Middle frontal gyrus (tissue), 1 donor: Measurements from ENCODE around the gene CAMSAP1.

Experiments used
- DNase-seq: peaks from one replicate; pipeline ENCODE4 v3.0.0-alpha.2; 2015; ENCODE audit warnings: low spot score; ENCODE audit errors: extremely low spot score

Gene CAMSAP1

DNA sequence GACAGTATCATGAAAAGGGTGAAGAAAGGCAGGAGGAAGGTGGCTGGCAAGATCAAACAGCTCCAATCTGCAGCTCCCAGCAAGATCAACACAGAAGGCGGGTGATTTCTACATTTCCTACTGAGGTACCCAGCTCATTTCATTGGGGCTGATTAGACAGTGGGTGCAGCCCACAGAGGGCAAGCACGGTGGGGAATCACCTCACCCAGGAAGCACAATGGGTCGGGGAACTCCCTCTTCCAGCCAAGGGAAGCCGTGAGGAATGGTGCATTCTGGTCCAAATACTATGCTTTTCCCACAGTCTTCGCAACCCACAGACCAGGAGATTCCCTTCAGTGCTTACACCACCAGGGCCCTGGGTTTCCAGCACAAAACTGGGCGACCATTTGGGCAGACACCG lies 66.8 kb downstream of the CAMSAP1 start:
- no peak for DNase-seq

DNA sequence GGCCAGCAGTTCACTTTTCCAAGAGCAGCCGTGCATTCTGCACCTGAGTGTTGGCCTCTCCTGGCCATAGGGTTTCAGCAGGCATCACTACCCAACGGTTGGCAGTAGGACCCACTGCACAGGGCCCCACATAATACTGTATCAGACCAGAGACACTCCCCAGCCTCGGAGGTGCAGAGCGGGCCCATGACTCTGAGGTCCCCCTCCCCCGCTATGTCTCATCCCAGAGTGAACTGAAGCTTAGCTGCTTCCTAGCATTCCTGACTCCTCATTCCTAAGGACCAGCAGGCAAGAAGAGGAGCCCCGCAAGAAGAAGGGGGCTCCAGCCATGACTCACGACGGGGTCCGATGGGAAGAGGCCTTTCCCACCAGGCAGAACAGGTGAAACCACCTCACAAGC lies 67.2 kb downstream of the CAMSAP1 start:
- no peak for DNase-seq

DNA sequence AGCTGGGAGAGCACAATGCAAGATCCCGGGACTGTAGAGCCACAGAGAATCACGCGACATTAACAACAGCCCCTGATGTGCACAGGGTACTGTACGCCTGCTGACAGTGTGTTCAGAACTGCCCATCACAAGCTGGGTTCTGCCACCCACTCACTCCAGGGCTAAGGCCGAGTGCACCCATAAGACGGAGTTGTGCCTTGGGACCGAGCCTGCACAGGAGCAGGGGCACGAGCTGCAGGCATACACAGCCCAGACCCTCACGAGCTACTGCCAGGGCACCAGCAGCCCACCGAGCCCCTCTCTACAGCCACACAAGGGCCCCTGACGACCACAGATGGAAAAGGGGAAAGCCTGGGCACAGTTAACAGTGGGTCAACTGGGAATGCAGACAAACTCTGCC lies 67.8 kb downstream of the CAMSAP1 start:
- no peak for DNase-seq

DNA sequence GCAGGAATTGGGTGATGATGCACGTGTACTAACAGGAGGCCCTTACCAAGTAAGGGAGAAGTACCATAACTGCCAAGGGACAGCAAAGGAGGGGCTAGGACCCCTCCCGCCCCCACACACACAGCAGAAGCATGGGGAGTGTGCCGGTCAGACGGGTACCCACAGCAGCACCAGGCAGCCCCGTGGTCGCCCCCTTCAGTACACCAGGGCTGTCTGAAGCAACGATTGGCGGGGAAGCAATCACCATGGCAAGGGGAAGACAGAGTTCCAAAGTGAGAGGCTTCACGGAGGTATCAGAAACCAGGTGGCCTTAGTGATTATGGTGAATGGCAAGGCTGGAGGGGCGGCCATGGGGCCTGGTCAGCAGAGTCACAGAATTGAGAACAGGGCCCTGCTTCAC lies 72.2 kb downstream of the CAMSAP1 start:
- DNase-seq, result no peak

DNA sequence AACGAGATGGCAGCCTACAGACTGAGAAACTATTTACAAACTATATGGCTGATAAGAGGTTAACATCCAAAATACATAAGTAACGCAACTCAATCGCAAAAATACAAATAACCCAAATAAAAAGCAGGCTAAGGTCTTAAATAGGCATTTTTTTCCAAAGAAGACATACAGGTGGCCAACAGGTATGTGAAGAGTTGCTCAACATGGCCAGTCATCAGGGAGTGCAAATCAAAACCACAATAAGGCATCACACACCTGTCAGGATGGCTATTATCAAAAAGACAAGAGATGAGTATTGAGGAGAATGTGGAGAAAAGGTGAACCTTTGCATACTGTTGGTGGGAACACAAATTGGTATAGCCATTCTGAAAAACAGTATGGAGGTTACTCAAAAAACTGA lies 73.5 kb downstream of the CAMSAP1 start:
- DNase-seq, result no peak

DNA sequence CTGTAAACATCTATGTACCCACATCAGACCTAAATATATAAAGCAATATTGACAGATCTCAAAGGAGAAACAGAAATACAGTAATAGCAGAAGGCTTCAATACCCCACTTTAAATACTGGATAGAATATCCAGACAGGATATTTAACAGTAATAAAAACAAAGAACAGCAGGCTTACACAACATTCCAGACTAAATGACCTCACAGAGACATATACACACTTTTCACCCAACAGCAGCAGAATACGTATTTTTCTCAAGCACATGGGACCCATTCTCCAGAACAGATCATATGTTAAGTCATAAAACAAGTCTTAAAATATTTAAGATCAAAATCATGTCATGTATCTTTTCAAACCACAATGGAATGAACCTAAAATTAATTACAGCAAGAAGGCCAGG lies 76.8 kb downstream of the CAMSAP1 start:
- DNase-seq, result no peak

DNA sequence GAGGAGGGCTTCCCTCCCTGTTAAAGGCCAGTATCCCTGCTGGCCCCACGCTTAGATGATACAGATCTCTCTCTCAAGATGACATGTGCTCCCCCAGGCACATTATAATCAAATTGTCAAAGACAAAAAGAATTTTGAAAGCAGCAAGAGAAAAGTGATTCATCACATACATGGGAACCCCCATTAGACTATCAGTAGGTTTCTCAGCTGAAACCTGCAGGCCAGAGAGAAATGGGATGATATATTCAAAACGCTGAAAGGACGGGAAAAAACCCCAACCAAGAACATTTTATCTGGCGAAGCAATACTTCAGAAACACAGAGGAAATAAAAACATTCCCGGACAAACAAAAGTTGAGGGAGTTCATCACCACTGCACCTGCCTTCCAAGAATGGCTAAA lies 78.7 kb downstream of the CAMSAP1 start:
- no peak for DNase-seq

DNA sequence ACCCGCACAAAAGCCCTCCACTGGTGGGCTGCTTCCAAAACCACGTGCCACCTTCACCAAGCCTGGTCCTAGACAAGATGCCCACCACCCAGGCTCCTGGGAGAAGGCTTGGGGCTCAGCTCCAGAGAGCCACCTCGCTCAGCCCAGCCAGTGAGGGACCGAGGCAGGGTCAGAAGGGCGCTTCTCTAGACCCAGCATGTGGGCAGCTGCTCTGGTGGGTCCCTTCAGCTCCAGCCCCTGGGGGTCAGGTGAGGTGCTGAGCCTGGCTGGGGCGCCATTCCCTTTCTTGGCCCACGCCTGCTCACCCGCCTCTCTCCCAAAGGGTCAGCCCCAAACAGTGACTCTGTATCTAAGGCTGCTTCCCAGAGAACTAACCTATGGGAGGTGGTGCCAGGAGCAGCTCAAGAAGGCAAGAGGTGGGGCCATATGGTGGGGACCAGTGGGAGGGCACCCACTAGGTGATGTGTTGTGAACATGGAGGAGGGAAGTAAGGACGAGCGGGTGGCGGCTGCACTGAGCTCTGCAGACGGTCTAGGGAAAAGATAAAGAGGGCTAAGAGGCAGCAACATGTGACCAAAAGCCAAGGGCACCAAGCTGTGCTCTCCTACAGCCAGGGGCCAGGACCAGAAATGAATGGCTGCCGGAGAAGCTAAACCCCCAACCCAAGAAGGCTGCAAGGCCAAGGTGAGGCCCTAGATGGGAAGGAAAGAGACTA lies 79.3 kb downstream of the CAMSAP1 start:
- no peak for DNase-seq

DNA sequence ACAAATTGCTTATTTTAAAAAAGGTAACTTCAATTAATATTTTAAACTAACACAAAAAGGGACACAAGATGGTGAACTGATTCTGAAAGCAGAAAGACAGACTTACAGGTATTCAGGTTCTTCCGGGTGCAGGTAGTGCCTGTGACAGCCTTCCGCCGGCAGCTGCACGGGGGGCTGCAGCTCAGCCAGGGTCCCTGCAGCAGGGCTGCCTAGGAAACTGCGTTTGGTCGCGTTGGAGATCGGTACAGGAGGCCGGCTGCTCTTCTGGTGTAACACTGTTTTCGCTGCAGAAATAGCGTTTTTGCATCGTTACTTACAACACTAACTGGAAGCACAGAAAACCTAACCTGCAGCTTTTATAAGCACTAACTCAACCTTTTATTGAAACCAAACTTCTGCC lies 80.0 kb downstream of the CAMSAP1 start:
- no peak for DNase-seq

DNA sequence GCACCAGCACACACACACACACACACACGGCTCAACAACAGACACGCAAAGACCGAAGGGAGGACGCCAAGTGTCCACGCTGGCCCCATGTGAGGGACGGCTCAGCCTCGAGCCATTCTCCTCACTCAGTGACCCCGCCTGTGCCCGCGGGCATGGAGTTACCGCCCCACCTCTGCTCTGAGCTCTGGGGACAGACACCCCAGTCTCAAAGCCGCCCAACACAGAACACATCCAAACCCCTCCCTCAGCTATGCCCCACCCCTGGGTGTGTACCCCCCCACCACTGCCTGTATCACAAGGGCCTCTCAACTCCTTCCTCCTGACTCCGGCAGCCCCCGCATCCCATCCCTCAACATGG lies 81.2 kb downstream of the CAMSAP1 start:
- DNase-seq, result no peak

DNA sequence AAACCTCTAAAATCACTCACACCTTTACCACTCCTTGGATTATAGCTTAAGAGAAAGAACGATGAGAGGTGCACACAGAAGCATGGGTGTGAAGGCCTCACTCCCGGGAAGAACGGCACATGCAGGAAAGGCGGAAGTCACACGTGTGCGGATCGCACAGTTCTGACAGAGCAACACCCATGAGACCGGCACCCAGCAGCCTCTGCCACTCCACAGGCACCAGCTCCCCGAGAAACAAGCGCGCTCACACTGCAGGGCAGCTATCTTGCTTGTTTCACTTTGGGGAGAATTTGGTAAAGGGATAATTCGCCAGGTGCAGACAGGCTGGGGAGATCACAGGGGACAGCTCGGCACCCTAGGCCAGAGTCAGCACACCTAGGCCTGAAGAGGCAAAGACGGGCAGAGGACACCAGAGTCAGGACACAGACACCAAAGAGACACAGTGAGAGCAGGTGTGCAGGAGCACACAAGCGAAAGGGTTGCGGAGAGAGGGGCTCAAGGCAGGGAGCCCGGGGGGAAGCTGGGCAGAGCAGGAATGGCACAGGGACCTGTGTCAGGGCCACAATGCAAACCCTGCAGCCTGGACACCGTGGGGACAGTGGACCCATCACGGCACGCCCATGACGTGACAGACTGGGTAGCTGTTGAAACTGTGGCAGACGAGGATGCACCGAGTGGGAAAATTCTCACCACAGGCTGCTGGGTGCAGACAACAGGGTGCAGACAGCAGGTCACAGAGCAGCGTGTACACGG lies 81.7 kb downstream of the CAMSAP1 start:
- no peak for DNase-seq

DNA sequence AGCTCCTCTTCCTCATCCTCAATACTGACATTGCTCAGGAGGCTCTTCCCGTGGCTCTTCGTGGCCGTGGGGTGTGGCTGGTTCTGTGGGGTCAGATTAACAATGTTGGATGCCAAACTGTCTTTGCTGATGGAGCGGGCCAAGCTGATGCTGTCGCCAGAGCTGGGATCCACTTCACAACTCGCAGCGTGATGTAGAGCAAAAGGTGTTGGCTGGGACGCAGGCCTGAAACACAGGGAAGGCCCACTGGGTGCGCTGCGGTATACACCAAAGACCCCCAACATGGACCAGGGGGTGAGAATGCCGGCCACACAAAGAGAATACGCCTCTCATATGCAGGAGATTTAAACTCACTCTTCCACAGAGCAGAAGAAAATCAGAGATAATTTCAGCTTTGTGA lies 84.3 kb downstream of the CAMSAP1 start:
- no peak for DNase-seq

DNA sequence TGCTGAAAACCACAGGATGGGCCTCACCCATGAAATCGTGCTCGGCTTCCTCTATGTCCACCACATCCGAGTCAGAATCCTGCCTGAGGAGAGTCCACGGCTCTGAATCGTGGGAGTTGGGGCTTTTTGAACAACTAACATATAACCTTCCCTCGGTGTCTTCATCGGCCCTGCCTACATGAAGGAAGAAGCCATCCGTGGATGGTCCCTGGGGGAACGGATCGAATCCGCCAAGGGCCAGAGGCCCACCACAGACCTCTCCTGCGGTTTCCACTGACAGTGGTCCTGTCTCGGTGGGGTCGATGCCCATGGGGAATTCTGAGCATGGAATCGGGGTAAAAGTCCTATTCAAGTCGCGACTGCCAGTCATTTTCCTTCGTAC lies 85.0 kb downstream of the CAMSAP1 start:
- no peak for DNase-seq

DNA sequence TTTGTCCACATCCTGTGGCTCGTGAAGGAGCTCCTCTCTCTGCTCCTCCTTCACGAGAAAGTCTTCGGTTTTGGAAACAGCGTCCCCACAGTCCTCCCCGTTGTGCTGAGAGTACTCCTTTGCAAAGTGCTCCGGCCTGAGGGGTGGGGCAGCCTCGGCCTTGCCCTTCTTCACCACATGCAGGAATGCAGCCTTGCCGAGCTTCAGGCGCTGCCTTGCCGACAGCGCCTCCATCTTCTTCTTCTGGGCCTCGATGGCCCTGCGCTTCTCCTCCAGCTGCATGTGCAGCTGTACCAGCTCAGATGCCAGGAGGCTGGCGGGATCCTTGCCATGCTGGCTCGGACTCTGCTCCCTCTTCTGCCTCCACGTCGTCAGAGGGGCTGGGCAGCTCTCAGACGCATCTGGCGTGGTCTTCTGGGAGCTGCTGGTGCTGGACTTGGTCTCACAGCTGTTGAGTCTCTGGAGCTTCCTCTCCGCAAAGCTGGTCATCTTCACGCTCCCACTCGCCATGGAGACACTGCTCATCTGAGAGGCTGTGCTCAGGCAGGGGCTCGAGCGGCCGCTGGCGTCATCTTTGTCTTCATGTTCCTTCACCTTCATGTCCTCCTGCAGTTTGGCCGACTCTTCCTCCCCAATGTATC lies 85.5 kb downstream of the CAMSAP1 start:
- DNase-seq, result no peak

DNA sequence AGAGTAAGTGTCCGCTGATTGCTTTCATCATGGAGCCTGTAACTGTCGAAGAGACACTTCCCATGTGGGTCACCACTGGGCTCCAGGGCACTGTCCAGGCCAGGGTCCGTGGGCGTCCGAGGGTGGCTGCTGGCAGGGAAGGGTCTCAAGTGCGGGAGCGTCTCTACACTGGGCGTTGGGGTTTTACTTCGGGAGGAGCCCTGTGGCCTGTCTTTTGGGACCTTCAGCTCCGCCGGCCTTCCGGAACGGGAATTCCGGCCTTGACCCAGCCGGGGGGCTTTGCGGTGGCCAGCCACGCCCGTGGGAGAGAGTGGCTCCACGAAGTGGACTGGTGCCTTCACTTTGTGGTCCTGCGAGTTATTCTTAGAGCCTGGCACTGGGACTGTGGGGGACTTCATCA lies 86.2 kb downstream of the CAMSAP1 start:
- no peak for DNase-seq

DNA sequence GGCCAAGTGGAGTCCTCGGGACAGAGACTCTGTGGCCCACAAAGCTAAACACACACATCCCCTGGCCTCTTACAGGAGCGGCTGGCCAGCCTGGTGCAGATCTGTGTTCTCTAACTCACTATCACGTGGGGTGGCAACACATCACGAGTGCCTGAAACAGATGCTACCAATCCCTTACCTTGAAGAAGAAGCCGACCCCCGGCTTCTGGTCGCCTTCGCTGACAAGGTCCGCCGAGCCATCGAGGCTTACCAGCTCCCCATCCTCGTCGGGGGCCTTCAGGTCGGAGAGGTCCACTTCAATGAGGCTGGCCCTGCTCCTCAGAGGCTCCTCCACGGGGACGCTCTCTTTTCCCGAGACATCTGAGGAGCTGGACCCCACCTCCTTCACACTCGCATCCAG lies 86.7 kb downstream of the CAMSAP1 start:
- DNase-seq, result no peak

DNA sequence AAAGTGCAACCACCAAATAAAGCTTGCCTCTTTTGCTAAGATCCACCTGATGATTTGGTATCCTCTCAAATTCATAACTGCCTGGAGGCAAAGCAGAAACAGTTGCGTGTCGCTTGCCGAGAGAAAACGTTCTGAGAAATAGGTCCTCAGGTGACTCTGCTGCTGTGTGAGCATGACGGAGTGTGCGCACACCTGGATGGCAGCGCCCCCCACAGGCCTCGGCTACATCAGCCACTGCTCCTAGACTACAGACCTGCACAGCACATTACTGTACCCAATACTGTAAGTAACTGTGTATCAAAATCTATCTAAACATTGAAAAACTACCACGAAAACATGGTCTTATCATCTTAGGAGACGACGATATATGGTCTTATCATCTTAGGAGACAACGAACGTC lies 87.4 kb downstream of the CAMSAP1 start:
- no peak for DNase-seq

DNA sequence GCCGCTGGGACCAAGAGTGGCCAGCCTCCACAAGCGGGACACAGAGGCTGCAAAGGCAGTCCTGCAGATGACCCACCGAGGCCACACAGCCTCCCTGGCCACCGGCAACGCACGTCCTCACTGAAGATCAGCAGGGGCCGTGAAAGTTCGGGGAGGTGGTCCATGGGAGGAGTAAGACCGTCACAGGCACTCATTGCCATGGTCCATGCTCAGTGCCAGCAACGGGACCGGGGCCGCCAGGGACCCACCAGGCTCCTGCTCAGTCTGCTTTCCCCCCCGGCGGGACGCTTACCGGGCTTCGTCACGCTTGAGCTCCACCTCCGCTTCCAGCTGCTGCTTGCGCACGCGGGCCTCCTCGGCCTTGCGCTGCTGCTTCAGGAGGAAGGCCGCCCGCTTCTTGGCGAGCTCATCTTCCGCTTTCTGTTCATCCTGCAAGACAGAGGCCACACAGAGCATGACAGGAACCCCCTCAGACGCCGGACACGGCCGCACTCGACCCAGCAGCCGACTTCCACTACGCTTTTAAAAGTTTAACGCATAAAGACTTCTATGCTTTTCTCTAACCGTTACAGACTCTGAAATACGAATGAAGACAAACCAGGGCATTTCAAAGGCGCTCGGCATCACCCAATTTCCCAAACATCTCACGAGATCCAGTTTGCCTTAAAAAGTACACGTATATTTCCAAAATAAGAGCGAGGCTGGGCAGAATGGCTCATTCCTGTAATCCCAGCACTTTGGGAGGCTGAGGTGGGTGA lies 88.4 kb downstream of the CAMSAP1 start:
- no peak for DNase-seq

DNA sequence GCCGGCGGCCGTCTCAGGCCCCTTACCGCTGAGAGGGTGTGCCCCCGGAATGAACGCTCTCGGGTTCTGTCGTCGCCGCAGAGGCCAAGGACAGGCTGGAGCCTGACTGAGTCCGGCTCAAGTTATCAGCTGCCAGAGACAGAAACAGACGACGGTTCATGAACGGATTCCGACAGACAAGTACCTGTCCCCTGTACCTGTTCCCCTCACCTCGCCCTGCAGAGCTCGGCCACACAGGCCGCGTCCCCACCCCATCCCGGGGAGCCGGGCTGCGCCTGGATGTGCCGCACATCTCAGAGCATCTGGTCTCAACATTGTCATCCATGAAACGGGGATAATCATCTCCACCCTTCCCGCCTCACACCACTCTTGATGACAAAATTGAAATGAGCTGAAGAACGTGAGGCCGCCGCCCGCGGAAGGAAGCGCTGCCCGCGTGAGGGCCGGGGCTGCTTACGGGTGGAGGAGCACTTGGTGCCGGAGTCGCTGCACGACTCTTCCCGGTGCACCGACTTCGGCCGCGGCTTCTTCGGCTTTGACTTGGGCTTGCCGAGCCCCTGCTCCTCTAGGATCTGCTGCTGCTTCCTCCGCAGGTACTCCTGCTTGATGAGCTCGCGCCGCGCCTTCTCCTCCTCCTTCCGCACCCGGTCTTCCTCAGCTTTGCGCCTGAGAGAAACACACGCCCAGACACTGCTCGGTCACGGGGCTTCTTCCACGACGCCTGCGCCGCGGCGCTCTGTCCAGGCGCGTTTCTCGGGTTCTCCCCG lies 89.2 kb downstream of the CAMSAP1 start:
- DNase-seq, result no peak

DNA sequence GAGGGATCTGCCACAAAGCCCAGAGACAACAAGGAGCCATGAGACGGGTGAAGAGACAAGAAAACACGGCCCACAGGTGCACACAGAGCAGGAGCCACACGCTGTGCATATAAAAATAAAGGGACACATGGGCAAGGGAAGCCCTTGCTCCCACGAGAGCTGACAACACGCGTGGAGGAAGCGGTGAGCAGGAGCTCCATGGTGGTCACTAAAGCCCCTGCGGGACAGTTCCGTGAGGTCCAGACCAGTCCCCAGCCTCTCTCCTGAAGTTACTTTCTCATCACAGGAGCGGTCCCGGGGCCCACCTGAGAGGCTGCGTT lies 90.7 kb downstream of the CAMSAP1 start:
- no peak for DNase-seq

DNA sequence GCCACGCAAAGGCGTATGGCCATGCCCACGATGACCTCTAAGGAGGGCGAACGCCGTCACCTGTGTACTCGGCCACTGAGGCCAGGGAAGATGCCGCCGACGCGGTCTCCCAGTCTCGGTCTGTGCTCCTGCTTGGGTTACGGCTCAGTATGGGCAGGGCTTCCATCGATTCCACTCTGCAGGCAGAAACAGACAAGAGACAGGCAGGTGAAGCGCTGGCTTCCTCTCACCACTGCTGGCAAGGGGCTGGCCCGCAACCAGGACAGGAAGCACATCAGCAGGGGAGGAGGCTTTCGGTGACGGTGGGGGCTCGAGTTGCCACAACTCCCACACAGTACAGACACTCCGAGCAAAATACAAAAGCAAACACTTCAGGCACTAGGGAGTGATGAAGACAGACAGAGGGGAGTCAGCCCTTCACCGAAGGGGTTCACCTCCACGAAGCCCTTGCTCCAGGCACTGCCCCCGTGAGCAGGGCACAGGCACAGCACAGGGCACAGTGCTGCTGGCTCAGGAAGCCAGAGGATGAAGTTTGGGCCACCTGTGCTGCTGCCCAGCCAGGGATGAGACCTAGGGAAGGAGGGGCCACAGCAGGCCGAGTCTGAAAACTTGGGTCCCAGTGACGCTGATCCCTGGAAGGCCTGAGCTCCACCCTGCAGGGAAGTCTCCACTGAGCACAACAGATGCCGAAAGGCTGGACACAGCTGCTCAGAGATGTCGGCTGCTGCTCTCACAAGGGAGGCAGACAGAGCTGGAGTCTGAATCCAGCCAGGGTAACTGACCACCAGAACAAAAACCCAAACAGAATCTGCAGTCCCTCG lies 91.3 kb downstream of the CAMSAP1 start:
- DNase-seq, result no peak
